Activated CD4-positive, CD25-positive, alpha-beta regulatory T cell treated with anti-CD3 and anti-CD28 coated beads, Interleukin-2, amount 50 U/mL, for 24 hours (primary cell): Measurements from ENCODE around the gene NTM.

Experiments used
- ATAC-seq, 2 donors: fragments of 150-1000 bp; cut with Tn5 transposase; one replicate each; pipeline ENCODE4 v1.10.0; 2021; ENCODE audit warnings: mild to moderate bottlenecking in 1 of 2, moderate library complexity in 1 of 2

Gene NTM

GRCh38 chr11:132096132-132096825 lies 725.9 kb downstream of the NTM start:
- no peak for ATAC-seq

DNA sequence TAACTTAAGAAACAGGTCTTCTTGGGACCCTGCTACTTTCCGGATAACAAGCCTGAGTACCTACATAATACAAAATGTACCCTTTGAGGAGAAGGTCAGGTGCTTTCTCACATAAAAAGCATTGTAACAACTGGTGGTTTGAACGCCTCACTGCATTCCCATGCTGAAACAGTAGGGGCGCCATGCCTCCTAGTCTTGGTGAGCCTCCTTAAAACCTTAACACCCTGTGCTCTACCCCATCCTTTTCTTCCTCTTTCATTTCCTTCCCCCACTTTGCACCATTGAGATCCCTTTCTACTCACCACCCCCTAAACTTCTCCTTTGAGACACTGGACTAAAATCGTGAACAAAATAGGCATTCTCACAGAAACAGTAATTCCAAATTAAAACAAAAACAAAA lies 729.3 kb downstream of the NTM start:
- ATAC-seq: no peak

DNA sequence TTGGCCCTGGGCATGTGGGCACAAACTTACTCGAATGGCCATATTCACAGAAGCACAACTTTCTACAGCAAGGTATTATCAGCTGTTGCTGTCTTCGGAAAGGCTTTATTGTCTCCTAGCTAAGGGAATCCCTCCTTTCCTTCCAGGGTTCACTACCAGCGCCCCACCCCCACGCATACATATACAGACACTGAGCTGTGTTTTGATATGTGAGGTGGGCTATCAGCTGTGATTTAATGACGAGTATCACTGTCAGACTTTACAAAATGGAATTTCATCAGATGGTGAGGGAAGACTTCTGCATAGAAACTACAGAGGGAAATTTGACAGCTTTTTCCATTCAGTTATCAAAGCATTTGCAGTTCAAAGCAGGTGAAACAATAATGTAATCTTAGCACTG lies 730.2 kb downstream of the NTM start:
- no peak for ATAC-seq

DNA sequence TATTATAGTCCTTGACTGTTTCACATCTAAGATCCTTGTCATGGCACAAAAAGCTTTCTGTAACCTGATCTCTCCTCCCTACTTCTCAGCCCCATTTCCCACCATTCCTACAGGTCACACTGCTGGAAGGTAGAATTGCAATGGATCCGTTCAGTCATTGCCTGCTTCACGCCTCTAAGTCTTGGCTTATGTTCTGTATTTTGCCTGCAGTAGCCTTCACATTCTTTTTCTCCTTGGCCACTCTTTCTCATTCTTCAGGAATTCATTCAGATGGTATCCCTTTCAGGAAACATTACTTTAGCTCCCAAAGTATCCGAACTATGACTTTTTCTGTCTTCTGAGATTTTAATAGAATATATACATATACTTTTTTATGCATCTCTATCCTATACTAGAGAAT lies 731.5 kb downstream of the NTM start:
- ATAC-seq: no peak

DNA sequence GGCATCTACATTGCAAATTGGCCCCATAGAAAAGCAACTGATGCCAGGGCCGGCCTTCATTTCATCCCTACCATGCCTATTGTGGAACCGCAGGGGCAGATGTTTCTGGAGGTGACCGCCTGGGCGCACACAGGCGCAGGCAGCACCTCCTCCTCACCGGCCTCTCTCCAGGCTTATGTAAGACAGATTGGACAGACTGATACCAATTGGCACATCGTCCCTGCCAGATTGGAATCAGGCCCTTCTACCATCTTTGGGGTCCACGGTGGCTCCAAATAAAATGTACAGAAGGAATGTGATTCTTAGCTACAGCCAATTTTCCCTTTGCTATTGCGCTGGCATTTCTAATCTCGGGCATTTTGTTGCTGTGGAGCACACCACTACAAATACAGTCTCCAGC lies 732.6 kb downstream of the NTM start:
- no peak for ATAC-seq

- no peak for ATAC-seq
These were observed 735.9 kb downstream of the NTM start for GRCh38 chr11:132106096-132106982.

GRCh38 chr11:132111316-132111715 lies 740.9 kb downstream of the NTM start:
- ATAC-seq: no peak

DNA sequence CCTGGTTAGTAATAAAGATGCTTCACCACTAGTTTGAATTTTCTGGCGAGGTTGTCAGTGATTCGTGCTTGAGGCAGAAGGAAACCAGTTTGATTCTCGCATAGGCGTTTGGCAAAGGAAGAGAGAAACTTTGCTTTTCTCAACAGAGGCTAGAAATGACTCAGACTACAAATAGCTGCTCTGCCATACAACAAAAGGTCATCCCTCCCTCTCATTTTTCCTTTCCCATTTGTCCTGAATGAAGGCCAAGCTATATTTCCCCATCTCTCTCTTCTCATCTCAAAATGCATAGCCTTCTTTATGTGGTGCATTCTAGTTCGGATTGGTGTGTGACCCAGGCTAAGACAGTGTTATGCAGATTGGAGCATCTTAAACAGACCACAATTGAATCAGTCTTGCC lies 741.4 kb downstream of the NTM start:
- no peak for ATAC-seq

DNA sequence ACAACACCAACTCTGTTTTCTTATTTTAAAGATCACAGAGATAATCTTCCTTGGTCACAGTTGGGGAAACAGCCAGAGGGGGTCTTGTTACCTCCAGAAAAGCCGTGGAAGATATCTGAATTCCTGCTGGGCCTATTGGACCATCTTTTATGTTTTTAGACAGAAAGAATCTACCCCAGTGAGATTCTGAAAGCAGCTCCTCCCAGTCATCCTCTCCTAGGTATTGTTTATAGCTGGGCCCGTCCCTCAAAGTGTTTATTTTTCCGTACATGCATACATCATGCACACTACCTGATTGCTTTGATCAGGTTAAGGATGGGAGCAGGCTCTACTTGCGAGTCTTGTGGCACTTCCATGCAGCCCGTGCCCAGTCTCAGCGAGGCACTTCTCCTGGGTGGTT lies 742.4 kb downstream of the NTM start:
- no peak for ATAC-seq

- no peak for ATAC-seq
These were observed 743.8 kb downstream of the NTM start for GRCh38 chr11:132114185-132114584.

- ATAC-seq: no peak
These were observed 744.3 kb downstream of the NTM start for GRCh38 chr11:132114743-132115142.

DNA sequence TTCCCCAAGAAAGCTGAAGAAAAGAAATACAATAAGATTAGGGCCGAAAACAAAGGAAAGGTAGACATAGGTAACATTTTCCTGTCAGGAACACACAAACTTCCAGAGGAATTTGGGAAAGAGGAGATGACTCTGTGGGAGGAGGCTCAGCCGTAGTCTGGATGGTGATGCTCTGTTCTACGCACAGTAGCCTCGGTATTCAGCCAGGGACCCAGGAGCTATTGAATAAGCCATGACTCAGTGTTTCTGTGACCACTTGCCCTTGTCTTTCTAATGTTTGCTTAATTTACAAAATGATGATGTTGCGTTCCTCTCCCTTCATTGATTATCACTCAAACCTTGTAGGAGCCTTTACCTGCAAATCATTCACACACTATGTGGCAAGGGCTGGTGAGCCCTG lies 745.0 kb downstream of the NTM start:
- no peak for ATAC-seq

DNA sequence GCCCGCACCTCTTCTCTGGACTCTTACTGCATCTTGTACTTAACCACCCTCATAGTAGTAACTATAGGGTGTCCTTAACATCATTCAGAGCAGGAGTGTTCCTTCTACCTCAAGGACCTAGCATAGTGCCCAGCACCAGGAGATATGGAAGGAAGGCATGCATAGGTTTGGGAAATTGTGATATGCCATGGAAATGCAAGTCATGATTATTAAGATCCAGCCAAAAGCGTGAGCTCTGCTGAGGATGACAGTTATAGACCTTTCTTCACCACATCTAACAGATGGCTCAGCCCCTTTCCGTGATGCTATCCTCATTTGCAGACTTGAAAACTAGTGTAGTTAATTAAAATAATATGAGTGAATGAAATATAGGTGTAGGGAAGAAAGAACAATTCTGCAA lies 746.1 kb downstream of the NTM start:
- no peak for ATAC-seq

DNA sequence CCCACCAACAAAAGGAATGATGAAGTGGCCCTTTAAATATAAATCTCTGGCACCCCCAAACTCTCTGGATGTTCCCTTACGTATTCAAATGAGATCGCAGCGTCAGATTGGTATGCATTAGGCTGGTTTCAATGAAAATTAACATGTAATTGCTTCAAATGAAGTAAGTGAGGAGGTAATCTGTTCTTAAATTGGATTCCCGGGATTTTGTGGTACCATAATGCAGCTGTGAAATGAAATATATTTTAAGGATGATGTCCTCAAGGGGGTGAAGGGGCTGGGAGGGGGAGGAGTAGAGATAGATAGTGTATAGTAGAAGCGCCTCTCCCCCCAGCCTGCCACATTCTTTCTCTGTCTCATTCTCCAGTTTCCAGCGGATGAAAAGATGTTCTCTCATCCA lies 748.2 kb downstream of the NTM start:
- no peak for ATAC-seq

- no peak for ATAC-seq
These were observed 749.2 kb downstream of the NTM start for GRCh38 chr11:132119573-132119972.

DNA sequence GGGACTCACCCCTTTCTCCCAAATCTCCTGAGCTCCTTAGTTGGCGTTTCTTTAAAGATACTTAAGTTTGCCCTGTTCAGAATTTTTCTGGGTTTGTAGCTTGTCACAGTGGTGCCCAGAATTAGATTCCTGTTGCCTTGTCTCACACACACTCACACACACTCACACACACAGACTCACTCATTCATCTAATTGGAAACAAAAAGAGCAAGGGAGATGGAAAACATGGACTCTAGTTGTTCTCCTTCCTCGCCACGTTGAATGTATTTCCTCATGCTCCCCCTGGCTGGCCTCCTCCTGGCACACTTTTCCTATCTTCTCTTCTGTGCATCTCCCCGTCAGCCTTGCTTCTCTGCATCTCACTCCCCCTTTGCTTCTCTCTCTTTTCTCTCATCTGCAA lies 752.3 kb downstream of the NTM start:
- no peak for ATAC-seq

DNA sequence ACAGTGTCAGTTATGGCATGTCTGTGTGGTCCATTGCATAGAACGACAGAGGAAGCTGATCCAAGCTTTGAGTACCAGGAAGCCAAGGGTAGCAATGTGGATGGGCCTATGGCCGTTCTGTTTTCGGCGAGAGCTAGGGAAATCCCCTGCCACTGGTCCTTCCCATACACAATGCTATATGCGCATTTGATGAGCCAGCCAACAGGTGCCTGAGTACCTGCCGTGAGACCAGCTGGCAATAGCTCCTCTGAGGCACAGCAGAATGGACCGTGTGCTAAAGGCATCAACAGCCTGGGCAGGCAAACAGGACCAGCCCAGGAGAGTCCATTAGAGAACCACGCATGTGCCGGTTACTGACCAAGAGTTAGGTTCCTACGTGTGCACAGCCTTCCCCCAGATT lies 753.0 kb downstream of the NTM start:
- ATAC-seq: no peak

- no peak for ATAC-seq
These were observed 753.7 kb downstream of the NTM start for GRCh38 chr11:132123854-132124835.

DNA sequence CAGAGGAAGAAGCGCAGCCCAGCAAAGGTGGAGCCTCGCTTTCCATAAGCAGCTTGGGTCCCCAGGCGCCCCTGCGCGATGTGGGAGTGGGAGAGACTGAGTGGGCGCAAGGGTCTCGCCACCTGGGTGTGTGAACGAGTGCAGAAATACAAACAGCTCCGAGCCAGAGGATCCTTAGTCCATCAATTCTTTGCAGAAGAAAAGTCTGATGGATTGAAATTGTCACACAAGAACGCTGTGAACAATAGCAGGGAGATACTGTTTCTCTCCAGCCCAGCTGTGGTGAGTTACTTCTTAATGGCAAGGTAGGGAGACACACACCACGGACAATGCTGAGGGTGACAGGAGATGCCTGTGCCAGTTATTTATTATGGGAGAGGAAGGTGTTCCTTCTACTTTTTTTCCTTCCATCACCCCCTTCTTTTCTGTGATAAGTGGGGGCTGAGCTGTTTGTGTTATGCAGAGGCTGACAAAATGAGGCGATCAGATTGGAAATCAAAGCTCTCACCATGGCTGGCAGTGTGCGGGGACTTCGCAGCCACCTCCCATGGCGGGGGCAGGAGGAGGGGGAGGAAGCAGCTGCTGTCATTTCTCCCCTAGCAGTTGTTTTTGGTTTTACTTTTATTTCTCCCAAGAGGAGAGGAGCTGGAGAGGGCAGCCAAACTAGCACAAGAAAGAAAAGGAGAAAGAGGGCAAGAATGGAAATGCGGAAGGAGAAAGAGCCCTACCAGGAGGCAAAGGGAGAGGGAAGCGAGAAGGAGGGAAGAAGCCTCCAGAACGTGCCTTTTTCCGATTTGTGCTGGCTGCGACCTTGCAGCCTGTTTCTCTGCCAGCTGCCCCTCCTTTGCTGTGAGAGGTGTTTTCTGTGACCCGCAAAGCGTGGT lies 755.8 kb downstream of the NTM start:
- ATAC-seq: no peak

DNA sequence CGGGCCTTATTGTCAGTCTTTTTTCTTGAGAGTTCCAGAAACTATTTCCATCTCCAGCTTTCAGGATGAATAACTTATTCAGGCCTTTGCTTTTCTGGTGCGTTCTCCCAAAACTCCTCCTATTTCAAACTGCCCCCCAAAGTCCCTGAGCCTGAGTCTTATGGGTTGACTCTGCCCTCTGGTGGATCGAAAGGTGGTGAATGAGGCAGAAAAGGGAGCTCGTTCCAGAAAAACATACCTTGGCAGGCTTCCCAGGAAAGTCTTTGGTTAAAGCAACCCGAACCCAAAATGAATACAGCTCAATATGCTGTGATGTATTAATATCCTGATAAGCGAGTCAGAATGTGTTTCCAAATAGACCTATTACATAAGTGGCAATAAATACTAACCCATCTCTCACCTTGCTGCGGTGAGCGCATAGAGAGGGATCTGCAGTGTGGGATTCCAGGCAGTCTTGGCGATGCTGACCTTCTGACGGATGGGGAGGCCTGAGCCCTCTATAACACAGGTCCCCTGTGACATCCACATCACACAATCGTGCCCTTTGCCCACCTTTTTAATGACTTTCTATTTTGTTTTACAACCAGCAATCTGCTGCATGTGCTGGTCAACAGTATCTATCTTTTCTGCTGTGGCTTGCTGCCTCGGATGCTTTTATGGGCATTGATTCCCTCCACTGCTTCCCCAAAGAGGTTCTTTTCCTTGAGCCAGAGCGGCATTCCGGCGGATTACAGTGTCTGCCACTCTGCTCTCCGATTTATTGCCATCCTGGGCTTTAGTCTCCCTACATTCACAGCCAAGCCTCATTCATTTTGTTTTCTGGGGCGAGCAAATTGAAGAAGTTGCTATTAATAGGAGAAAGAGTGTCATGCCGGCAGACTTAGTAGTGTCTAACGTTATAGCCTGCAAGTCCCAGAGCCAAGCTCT lies 756.8 kb downstream of the NTM start:
- no peak for ATAC-seq

GRCh38 chr11:132127900-132128288 lies 757.5 kb downstream of the NTM start:
- ATAC-seq: no peak
